Lower leg skin (tissue), 3 donors: ENCODE measurements around the gene DAPP1.

Experiments
- CTCF ChIP-seq, 3 donors: fragments of 450-650 bp; IDR thresholded peaks; one replicate each; pipeline ENCODE4 v1.5.1; 2016; ENCODE audit warnings: antibody characterized with exemption in 3 of 3, mild to moderate bottlenecking in 3 of 3, moderate library complexity in 2 of 3
- POLR2A ChIP-seq, 2 donors: fragments of 450-650 bp; IDR thresholded peaks; one replicate each; pipeline ENCODE4 v1.6.1; 2016 to 2017; ENCODE audit warnings: antibody characterized with exemption in 2 of 2, mild to moderate bottlenecking in 1 of 2, moderate library complexity in 1 of 2

- no peak for TF ChIP-seq CTCF (IDR thresholded peaks at IDR 0.05)
- no peak for TF ChIP-seq POLR2A (IDR thresholded peaks at IDR 0.05)
These were observed 6.1 kb downstream of the DAPP1 start for GRCh38 chr4:99822734-99823133.
